ENCODE results near the gene MBLAC1.

DNA sequence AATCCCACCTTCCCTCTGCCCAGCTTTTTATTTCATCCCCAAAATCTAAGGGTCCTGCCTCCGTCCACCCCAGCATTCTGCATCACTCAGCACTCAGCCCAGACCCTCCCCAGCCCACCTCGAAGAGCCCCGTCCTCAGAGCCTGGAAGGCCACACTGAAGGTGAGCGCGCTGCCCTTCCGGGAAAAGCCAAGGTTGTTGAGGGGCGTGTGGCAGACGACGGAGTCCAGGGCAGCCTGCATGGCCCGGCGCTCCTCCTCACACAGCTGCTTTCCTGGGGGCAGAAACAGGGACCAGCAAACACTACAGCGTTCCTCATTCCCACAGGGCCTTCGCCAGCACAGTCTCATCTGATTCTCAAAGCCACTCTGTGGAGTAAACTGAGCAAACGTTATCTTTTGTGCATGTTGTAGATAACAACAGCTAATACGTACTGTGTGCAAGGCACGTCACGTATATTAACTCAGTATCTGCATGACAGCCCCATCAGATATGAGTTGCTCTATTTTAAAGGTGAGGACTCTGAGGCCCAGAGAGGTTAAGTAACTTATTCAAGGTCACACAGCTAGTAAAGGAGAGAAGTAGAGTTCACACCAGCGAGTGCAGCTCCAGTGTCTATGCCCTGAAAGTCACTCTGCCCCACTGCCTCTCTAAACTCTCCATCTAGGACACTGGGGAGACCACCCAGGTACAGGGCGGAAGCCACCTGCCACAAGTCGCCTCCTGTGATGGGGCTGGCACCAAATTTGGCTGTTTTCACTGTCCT, 29.0 kb downstream of the MBLAC1 start:
- no peak for TF ChIP-seq POLR2A (IDR thresholded peaks at IDR 0.05)
- TF ChIP-seq, protein P1, sequence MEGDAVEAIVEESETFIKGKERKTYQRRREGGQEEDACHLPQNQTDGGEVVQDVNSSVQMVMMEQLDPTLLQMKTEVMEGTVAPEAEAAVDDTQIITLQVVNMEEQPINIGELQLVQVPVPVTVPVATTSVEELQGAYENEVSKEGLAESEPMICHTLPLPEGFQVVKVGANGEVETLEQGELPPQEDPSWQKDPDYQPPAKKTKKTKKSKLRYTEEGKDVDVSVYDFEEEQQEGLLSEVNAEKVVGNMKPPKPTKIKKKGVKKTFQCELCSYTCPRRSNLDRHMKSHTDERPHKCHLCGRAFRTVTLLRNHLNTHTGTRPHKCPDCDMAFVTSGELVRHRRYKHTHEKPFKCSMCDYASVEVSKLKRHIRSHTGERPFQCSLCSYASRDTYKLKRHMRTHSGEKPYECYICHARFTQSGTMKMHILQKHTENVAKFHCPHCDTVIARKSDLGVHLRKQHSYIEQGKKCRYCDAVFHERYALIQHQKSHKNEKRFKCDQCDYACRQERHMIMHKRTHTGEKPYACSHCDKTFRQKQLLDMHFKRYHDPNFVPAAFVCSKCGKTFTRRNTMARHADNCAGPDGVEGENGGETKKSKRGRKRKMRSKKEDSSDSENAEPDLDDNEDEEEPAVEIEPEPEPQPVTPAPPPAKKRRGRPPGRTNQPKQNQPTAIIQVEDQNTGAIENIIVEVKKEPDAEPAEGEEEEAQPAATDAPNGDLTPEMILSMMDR (IDR thresholded peaks at IDR 0.05): no peak
- TF ChIP-seq POLR2AphosphoS5 (IDR thresholded peaks at IDR 0.05): no peak
